Measurements from ENCODE around the gene LAMB4. TPM values are rescaled to one million over a fixed set of nuclear protein-coding genes. Genes with fewer than 3 reads are reported as not detected.

LAMB4 gene
- total and polyA plus RNA-seq, 2 donors from 2014 or later, result 1.2 to 5.4 TPM

DNA sequence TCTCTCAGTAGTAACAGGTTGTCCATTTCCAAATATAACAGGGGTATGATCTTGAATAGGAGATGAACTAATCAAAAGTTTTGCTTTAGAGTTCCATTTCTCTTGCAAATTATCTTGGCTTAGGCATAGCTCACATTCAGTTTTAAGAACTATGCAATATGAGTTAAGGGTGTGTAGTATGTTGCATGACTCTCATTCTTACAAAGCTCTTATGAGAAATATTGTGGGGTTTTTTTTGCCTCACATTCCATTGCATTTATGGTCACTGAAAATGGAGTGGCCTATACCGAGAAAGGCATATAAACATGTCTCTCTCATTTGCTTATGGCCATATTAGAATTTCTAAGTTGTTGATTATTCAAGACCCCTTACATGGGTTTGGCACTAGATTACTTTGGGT lies 78.7 kb downstream of the LAMB4 start:
- no peak overlapping the region for H3K27ac ChIP-seq (ENCODE audit: low read depth in 2 of 2, low read length in 2 of 2)
- no peaks in the 10 kb centered on the region for H3K27me3 ChIP-seq (ENCODE audit: control insufficient read depth, insufficient read depth, low read length)
- H3K4me1 ChIP-seq (ENCODE audit: control insufficient read depth in 2 of 3, insufficient read depth in 2 of 3, low read depth in 1 of 3, low read length in 3 of 3), result no peaks in the 10 kb centered on the region
- H3K4me3 ChIP-seq (ENCODE audit: low read length in 3 of 3), result no peak overlapping the region
- no peak for TF ChIP-seq CTCF (IDR thresholded peaks at IDR 0.05; ENCODE audit: borderline replicate concordance, extremely low read depth, insufficient read depth)
- H3K36me3 ChIP-seq (ENCODE audit: control insufficient read depth in 2 of 3, insufficient read depth in 3 of 3, low read length in 3 of 3), result no peaks in the 10 kb centered on the region
- no peak for FAIRE-seq
- intact Hi-C loops (cut with DNase I), result no loop called here
- no peaks in the 10 kb centered on the region for H3K9me3 ChIP-seq (ENCODE audit: control insufficient read depth in 2 of 3, insufficient read depth in 1 of 3, low read length in 3 of 3)
- no peak overlapping the region for H3K9ac ChIP-seq (ENCODE audit: low read length in 3 of 3)
- DNase-seq, result no peak

- H3K9ac ChIP-seq (ENCODE audit: low read length in 3 of 3), result no peak overlapping the region
- H3K9me3 ChIP-seq (ENCODE audit: control insufficient read depth in 2 of 3, insufficient read depth in 1 of 3, low read length in 3 of 3), result no peaks in the 10 kb centered on the region
- DNase-seq (no peak), FAIRE-seq (no peak)
- no peaks in the 10 kb centered on the region for H3K36me3 ChIP-seq (ENCODE audit: control insufficient read depth in 2 of 3, insufficient read depth in 3 of 3, low read length in 3 of 3)
- intact Hi-C loops (cut with DNase I), result no loop called here
- no peaks in the 10 kb centered on the region for H3K27me3 ChIP-seq (ENCODE audit: control insufficient read depth, insufficient read depth, low read length)
- H3K4me3 ChIP-seq (ENCODE audit: low read length in 3 of 3), result no peak overlapping the region
- no peak for TF ChIP-seq CTCF (IDR thresholded peaks at IDR 0.05; ENCODE audit: borderline replicate concordance, extremely low read depth, insufficient read depth)
- H3K27ac ChIP-seq (ENCODE audit: low read depth in 2 of 2, low read length in 2 of 2), result no peak overlapping the region
- no peaks in the 10 kb centered on the region for H3K4me1 ChIP-seq (ENCODE audit: control insufficient read depth in 2 of 3, insufficient read depth in 2 of 3, low read depth in 1 of 3, low read length in 3 of 3)
These were observed 80.2 kb downstream of the LAMB4 start for GRCh38 chr7:108049962-108050361.

- no peak for TF ChIP-seq CTCF (IDR thresholded peaks at IDR 0.05; ENCODE audit: borderline replicate concordance, extremely low read depth, insufficient read depth)
- no peak overlapping the region for H3K27ac ChIP-seq (ENCODE audit: low read depth in 2 of 2, low read length in 2 of 2)
- H3K9ac ChIP-seq (ENCODE audit: low read length in 3 of 3), result no peak overlapping the region
- no peak for FAIRE-seq
- H3K4me3 ChIP-seq (ENCODE audit: low read length in 3 of 3), result no peak overlapping the region
- H3K36me3 ChIP-seq (ENCODE audit: control insufficient read depth in 2 of 3, insufficient read depth in 3 of 3, low read length in 3 of 3), result no peaks in the 10 kb centered on the region
- intact Hi-C loops (cut with DNase I), result no loop called here
- no peaks in the 10 kb centered on the region for H3K4me1 ChIP-seq (ENCODE audit: control insufficient read depth in 2 of 3, insufficient read depth in 2 of 3, low read depth in 1 of 3, low read length in 3 of 3)
- H3K9me3 ChIP-seq (ENCODE audit: control insufficient read depth in 2 of 3, insufficient read depth in 1 of 3, low read length in 3 of 3), result no peaks in the 10 kb centered on the region
- DNase-seq, result no peak
- H3K27me3 ChIP-seq (ENCODE audit: control insufficient read depth, insufficient read depth, low read length), result no peaks in the 10 kb centered on the region
These were observed 81.7 kb downstream of the LAMB4 start for GRCh38 chr7:108048422-108048821.

- Histone ChIP-seq H3K27ac (ENCODE audit: low read depth in 2 of 2, low read length in 2 of 2) (no peak overlapping the region), H3K36me3 (ENCODE audit: control insufficient read depth in 2 of 3, insufficient read depth in 3 of 3, low read length in 3 of 3) (no peaks in the 10 kb centered on the region), H3K27me3 (ENCODE audit: control insufficient read depth, insufficient read depth, low read length) (no peaks in the 10 kb centered on the region), H3K4me3 (ENCODE audit: low read length in 3 of 3) (no peak overlapping the region), H3K9me3 (ENCODE audit: control insufficient read depth in 2 of 3, insufficient read depth in 1 of 3, low read length in 3 of 3) (no peaks in the 10 kb centered on the region), H3K4me1 (ENCODE audit: control insufficient read depth in 2 of 3, insufficient read depth in 2 of 3, low read depth in 1 of 3, low read length in 3 of 3) (no peaks in the 10 kb centered on the region), H3K9ac (ENCODE audit: low read length in 3 of 3) (no peak overlapping the region)
- DNase-seq (no peak), FAIRE-seq (no peak)
- intact Hi-C loops (cut with DNase I), result no loop called here
- TF ChIP-seq CTCF (IDR thresholded peaks at IDR 0.05; ENCODE audit: borderline replicate concordance, extremely low read depth, insufficient read depth), result no peak
These were observed 83.1 kb downstream of the LAMB4 start for GRCh38 chr7:108046952-108047506.
